PC-3 (cell line): Measurements from ENCODE around the gene STXBP6. TPM values are rescaled to one million over a fixed set of nuclear protein-coding genes. Genes with fewer than 3 reads are reported as not detected.

Experiments
- ATAC-seq: fragments of 200-7000 bp; cut with Tn5 transposase; 2 replicates; pipeline ENCODE4 v1.9.1; 2020; ENCODE audit warnings: mild to moderate bottlenecking, moderate library complexity
- BruUV-seq: library from RNA; stranded (reverse); fragments of 400-500 nt; replicated peaks from 2 replicates; lab custom pipeline; 2021; lab: Mats Ljungman, UMichigan
- CTCF ChIA-PET: fragments of 300-600 bp; sonication (Branson Sonifier 250); formaldehyde crosslinking; loops from one replicate; lab custom pipeline; 2022; ENCODE audit warnings: antibody characterized with exemption; lab: Charles Lee
- POLR2A ChIA-PET: fragments of 300-600 bp; sonication (Branson Sonifier 250); formaldehyde crosslinking; loops from one replicate; lab custom pipeline; 2022; ENCODE audit warnings: antibody characterized with exemption; ENCODE audit not compliant: unreplicated experiment; lab: Charles Lee
- DNase-seq: peaks from one replicate; pipeline ENCODE4 v3.0.0-alpha.2; 2015
- H2AFZ ChIP-seq: fragments of 300-600 bp; sonication (generic); 2 replicates; pipeline ENCODE4 v1.6.0; 2016; ENCODE audit warnings: antibody characterized with exemption, low read length
- H3F3A ChIP-seq: fragments of 300-600 bp; sonication (generic); one replicate; pipeline ENCODE4 v1.6.0; 2017; ENCODE audit warnings: antibody characterized with exemption, low read length, control low read depth, mild to moderate bottlenecking; ENCODE audit not compliant: unreplicated experiment
- H3K27ac ChIP-seq: fragments of 300-600 bp; sonication (generic); 2 replicates; pipeline ENCODE4 v1.5.1; 2016; ENCODE audit warnings: mild to moderate bottlenecking, low read length
- H3K27me3 ChIP-seq: fragments of 300-600 bp; sonication (generic); 2 replicates; pipeline ENCODE4 v1.6.1; 2016; ENCODE audit warnings: low read length, mixed read lengths
- H3K36me3 ChIP-seq: fragments of 300-600 bp; sonication (generic); 2 replicates; pipeline ENCODE4 v1.6.1; 2016; ENCODE audit warnings: low read depth, mixed run types, low read length, mixed read lengths
- H3K4me1 ChIP-seq: fragments of 300-600 bp; sonication (generic); 2 replicates; pipeline ENCODE4 v1.5.1; 2016; ENCODE audit warnings: low read length; ENCODE audit not compliant: insufficient read depth
- H3K4me2 ChIP-seq: fragments of 300-600 bp; sonication (generic); 2 replicates; pipeline ENCODE4 v1.6.0; 2016; ENCODE audit warnings: low read length
- H3K4me3 ChIP-seq: fragments of 300-600 bp; sonication (generic); 2 replicates; pipeline ENCODE4 v1.5.1; 2016; ENCODE audit warnings: mild to moderate bottlenecking, low read length, mixed read lengths
- H3K79me2 ChIP-seq: fragments of 300-600 bp; sonication (generic); 2 replicates; pipeline ENCODE4 v1.6.1; 2017; ENCODE audit warnings: low read length, mixed read lengths
- H3K9ac ChIP-seq: fragments of 300-600 bp; sonication (generic); 2 replicates; pipeline ENCODE4 v1.6.0; 2016; ENCODE audit warnings: mild to moderate bottlenecking, low read length
- H3K9me2 ChIP-seq: fragments of 300-600 bp; sonication (generic); replicated peaks from 2 replicates; pipeline ENCODE4 v1.6.1; 2016; ENCODE audit warnings: mixed run types, low read length, mixed read lengths
- H3K9me3 ChIP-seq: fragments of 300-600 bp; sonication (generic); 2 replicates; pipeline ENCODE4 v1.6.1; 2016; ENCODE audit warnings: low read length, mixed read lengths
- H4K20me1 ChIP-seq: fragments of 300-600 bp; sonication (generic); 2 replicates; pipeline ENCODE4 v1.6.1; 2016; ENCODE audit warnings: low read length, mixed read lengths
- CTCF ChIP-seq: fragments of 300-600 bp; sonication (generic); conservative IDR thresholded peaks from 2 replicates; pipeline ENCODE4 v1.5.1; 2017; ENCODE audit warnings: antibody characterized with exemption, low read depth, mild to moderate bottlenecking, low read length
- EZH2 ChIP-seq: fragments of 300-600 bp; sonication (generic); IDR thresholded peaks from one replicate; pipeline ENCODE4 v1.6.1; 2017; ENCODE audit warnings: antibody characterized with exemption, mild to moderate bottlenecking, low read length; ENCODE audit not compliant: unreplicated experiment
- EZH2phosphoT487 ChIP-seq: fragments of 300-600 bp; sonication (generic); IDR thresholded peaks from 2 replicates; pipeline ENCODE4 v1.6.1; 2018; ENCODE audit warnings: mild to moderate bottlenecking, antibody characterized with exemption, low read length, borderline replicate concordance
- intact Hi-C: fragments of 100-400 bp; cut with micrococcal nuclease; formaldehyde crosslinking; loops from 2 replicates; pipeline ENCODE4 v1.9.0; 2023
- total RNA-seq: library from RNA; depleted of rRNA; stranded (reverse); fragments of >200 nt; gene quantifications from 2 replicates; pipeline ENCODE4 v1.2.3, GENCODE V29; 2014

STXBP6 gene
- total RNA-seq, 1 experiment from 2014 or later, result 0.40 TPM

GRCh38 chr14:24880689-24881088 is 169.3 kb downstream of the STXBP6 start:
- no TSS peak for BruUV-seq
- ChIA-PET POLR2A (no interaction called here), CTCF (no interaction called here)
- H3K9me2 ChIP-seq, result no peaks in the 10 kb centered on the region
- H3K79me2 ChIP-seq, result no peaks in the 10 kb centered on the region
- H2AFZ ChIP-seq, result no peak overlapping the region
- H3K4me1 ChIP-seq, result no peaks in the 10 kb centered on the region
- intact Hi-C loops, result no loop called here
- no peak overlapping the region for H3K4me2 ChIP-seq
- TF ChIP-seq EZH2phosphoT487 (no peak), EZH2 (no peak), CTCF (no peak)
- no peak overlapping the region for H3K27ac ChIP-seq
- no peaks in the 10 kb centered on the region for H3K36me3 ChIP-seq
- no peak overlapping the region for H3K9ac ChIP-seq
- H4K20me1 ChIP-seq, result no peaks in the 10 kb centered on the region
- H3F3A ChIP-seq, result no peaks in the 10 kb centered on the region
- H3K27me3 ChIP-seq, result no peaks in the 10 kb centered on the region
- H3K4me3 ChIP-seq, result no peak overlapping the region
- H3K9me3 ChIP-seq, result no peaks in the 10 kb centered on the region
- DNase-seq (no peak), ATAC-seq (no peak)

- H3K9me2 ChIP-seq, result no peaks in the 10 kb centered on the region
- H3K79me2 ChIP-seq, result no peaks in the 10 kb centered on the region
- no peaks in the 10 kb centered on the region for H4K20me1 ChIP-seq
- no peak overlapping the region for H3K4me3 ChIP-seq
- no peaks in the 10 kb centered on the region for H3K36me3 ChIP-seq
- H3F3A ChIP-seq, result no peaks in the 10 kb centered on the region
- no peak overlapping the region for H3K4me2 ChIP-seq
- ATAC-seq, result no peak
- no peaks in the 10 kb centered on the region for H3K27me3 ChIP-seq
- no peak for TF ChIP-seq EZH2
- TF ChIP-seq CTCF, result no peak
- no peak for TF ChIP-seq EZH2phosphoT487
- no peak overlapping the region for H3K27ac ChIP-seq
- H3K9me3 ChIP-seq, result no peaks in the 10 kb centered on the region
- DNase-seq, result no peak
- no peaks in the 10 kb centered on the region for H3K4me1 ChIP-seq
- no peak overlapping the region for H2AFZ ChIP-seq
- ChIA-PET CTCF (no interaction called here), POLR2A (no interaction called here)
- no peak overlapping the region for H3K9ac ChIP-seq
- no TSS peak for BruUV-seq
- intact Hi-C loops, result no loop called here
Measured at GRCh38 chr14:24879661-24880386, 170.1 kb downstream of the STXBP6 start.

- no peaks in the 10 kb centered on the region for H3K79me2 ChIP-seq
Measured at GRCh38 chr14:24876996-24877395, 173.0 kb downstream of the STXBP6 start.

More at GRCh38 chr14:24876996-24877395, 173.0 kb downstream of the STXBP6 start:
- H4K20me1 ChIP-seq, result no peaks in the 10 kb centered on the region
- intact Hi-C loops, result no loop called here
- no peak overlapping the region for H3K4me3 ChIP-seq
- no peaks in the 10 kb centered on the region for H3K9me3 ChIP-seq
- H2AFZ ChIP-seq, result no peak overlapping the region
- no peaks in the 10 kb centered on the region for H3K4me1 ChIP-seq
- H3K27ac ChIP-seq, result no peak overlapping the region
- no TSS peak for BruUV-seq
- no peaks in the 10 kb centered on the region for H3K9me2 ChIP-seq
- TF ChIP-seq EZH2phosphoT487 (no peak), EZH2 (no peak), CTCF (no peak)
- ATAC-seq (no peak), DNase-seq (no peak)
- no peaks in the 10 kb centered on the region for H3F3A ChIP-seq
- H3K4me2 ChIP-seq, result no peak overlapping the region
- ChIA-PET CTCF (no interaction called here), POLR2A (no interaction called here)
- H3K36me3 ChIP-seq, result no peaks in the 10 kb centered on the region
- no peaks in the 10 kb centered on the region; the same call in 1 of the 2 replicates for H3K27me3 ChIP-seq
- H3K9ac ChIP-seq, result no peak overlapping the region
